ENCODE results near the gene SART1.
A peak's percentile ranks its signal among the peaks of the same experiment; 100 is the strongest.
"Not testable (repeated sequence)": the region's sequence is repeated elsewhere in the genome, so short reads cannot be mapped to it uniquely, and the experiment has no call there.

SART1 gene

DNA sequence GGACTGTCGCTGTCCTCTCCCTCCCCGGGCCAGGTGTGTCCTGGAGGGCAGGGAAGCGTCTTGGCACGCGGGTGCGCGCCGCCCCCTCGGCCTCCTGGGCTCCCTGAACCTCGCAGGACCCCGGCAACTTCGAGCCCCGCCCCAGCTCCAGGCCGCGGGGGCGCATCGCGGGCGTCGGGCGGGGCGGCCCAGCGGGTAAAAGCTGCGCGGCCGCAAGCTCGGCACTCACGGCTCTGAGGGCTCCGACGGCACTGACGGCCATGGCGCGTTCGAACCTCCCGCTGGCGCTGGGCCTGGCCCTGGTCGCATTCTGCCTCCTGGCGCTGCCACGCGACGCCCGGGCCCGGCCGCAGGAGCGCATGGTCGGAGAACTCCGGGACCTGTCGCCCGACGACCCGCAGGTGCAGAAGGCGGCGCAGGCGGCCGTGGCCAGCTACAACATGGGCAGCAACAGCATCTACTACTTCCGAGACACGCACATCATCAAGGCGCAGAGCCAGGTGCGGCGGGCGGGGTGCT, 50.3 kb downstream of the SART1 start, which contains the start of gene CST6:
Gene CST6 (plus strand): TSS at position 224 of the 519 bp plus-strand sequence. CDS start 37 bp downstream, at position 261.
- no peaks in the 10 kb centered on the region for H3K27me3 Mint-ChIP-seq
- no peaks in the 10 kb centered on the region for H3K9me3 Mint-ChIP-seq
- H3K4me1 Mint-ChIP-seq: no peaks in the 10 kb centered on the region
- no peak for ATAC-seq
- no peaks in the 10 kb centered on the region for H3K36me3 Mint-ChIP-seq
- H3K27ac Mint-ChIP-seq: no peak within 1 kb of the TSS
- H3K4me3 Mint-ChIP-seq: no peak within 1 kb of the TSS

DNA sequence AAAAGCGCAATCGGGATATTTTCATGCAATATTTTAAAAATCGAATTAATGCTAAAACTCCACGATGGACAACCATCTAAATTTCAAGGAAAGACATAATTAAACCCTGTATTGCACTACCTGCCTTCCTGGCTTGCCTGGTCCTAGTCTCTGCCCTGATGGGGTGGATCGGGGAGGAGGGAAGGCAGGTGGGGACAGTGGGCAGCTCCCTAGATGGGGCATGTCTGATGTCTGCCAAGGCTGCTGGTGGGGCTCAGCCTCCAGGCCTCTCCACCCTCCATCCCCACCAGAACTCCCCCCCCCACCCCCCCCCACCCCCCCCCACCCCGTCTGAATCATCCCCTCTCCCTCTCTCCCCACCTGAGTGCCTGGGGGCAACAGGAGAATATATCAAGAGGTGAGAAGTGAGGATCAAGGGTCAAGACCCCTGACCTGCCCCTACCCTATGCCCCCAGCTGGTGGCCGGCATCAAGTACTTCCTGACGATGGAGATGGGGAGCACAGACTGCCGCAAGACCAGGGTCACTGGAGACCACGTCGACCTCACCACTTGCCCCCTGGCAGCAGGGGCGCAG, 50.9 kb downstream of the SART1 start:
- H3K27ac Mint-ChIP-seq: no peak overlapping the region
- H3K36me3 Mint-ChIP-seq: no peaks in the 10 kb centered on the region
- no peaks in the 10 kb centered on the region for H3K4me1 Mint-ChIP-seq
- no peaks in the 10 kb centered on the region for H3K27me3 Mint-ChIP-seq
- H3K9me3 Mint-ChIP-seq: no peaks in the 10 kb centered on the region
- no peak for ATAC-seq
- H3K4me3 Mint-ChIP-seq: no peak overlapping the region

DNA sequence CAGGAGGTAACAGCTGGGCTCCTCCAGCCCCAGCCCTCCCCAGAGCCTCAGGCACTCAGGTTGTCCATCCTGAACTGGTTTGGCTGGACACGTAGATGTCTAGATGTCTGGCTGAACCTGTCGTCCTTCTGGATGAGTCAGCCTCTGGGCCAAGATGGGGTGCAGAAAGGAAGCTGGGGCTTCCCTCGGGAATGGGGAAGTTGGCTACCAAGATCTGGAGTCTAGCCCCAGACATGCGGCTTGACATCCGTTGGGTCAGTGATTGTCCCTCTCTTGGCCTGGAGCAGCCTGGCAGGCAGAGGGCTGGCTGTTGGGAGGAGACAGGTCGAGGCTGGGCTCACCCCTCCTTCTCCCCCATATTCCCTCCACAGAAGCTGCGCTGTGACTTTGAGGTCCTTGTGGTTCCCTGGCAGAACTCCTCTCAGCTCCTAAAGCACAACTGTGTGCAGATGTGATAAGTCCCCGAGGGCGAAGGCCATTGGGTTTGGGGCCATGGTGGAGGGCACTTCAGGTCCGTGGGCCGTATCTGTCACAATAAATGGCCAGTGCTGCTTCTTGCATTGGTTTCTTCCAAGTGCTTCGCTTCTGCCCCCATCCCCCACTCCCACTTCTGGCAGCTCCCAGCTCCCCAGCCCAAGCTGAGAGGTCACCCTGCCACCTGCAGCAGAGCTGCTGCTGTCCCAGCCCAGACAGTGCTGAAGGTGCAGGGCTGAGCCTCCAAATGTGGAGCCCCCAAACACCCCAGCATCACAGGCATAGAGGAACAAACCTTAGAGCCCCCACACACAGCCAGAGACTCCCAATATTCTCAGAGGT, 51.6 kb downstream of the SART1 start:
- ATAC-seq: no peak
- no peaks in the 10 kb centered on the region for H3K27me3 Mint-ChIP-seq
- H3K27ac Mint-ChIP-seq: no peak overlapping the region
- no peaks in the 10 kb centered on the region for H3K4me1 Mint-ChIP-seq
- H3K4me3 Mint-ChIP-seq: no peak overlapping the region
- no peaks in the 10 kb centered on the region for H3K36me3 Mint-ChIP-seq
- H3K9me3 Mint-ChIP-seq: no peaks in the 10 kb centered on the region

DNA sequence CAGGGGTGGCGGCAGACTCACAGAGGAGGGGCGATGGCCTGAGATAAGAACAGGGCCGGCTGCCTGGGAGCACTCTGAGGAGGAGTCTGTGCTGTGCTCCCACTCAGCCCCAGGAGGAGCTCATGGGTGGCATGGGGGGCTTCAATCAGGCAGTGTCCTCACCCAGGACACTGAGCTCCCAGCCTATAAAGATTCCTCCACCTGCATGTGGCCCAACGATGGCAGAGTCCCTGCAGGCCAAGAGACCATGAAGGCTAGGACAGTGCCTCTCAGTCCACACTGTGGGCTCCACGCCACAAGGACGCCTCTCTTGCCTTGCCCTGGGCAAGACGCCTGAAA, 52.2 kb downstream of the SART1 start:
- Mint-ChIP-seq H3K4me1 (no peaks in the 10 kb centered on the region), H3K36me3 (no peaks in the 10 kb centered on the region), H3K27me3 (no peaks in the 10 kb centered on the region), H3K4me3 (no peak overlapping the region), H3K27ac (no peak overlapping the region), H3K9me3 (no peaks in the 10 kb centered on the region)
- no peak for ATAC-seq

DNA sequence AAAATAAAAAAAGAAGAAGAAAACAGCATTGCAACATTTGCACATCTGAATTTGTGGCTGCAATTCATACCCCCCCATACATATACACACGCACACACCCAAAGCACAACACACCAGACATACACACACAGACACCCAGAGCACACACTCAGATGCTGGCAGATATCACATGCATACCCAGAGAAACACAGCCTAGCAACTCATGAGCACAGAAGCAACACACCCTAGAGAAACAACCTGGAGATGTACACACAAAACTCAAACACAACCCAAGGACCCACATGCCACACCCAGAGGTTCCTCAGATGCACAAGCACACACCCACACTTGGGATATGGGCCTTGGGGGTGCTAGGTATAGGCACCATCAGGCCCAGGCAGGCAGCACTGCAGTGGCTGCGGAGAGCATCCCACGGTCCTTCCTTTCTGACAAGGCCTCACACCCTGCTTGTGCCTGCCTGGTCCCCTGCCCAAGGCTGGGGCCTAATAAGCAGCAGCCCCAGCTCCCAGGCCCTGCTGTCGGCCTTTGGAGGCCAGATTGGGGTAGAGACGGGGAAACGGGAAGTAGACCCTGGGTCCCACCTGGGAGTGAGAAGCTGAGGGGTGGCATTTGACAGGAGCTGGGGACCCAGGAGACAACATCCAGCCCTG, 53.4 kb downstream of the SART1 start:
- Mint-ChIP-seq H3K4me3 (no peak overlapping the region), H3K9me3 (no peaks in the 10 kb centered on the region), H3K36me3 (no peaks in the 10 kb centered on the region), H3K4me1 (no peaks in the 10 kb centered on the region), H3K27me3 (no peaks in the 10 kb centered on the region), H3K27ac (no peak overlapping the region)
- no peak for ATAC-seq

DNA sequence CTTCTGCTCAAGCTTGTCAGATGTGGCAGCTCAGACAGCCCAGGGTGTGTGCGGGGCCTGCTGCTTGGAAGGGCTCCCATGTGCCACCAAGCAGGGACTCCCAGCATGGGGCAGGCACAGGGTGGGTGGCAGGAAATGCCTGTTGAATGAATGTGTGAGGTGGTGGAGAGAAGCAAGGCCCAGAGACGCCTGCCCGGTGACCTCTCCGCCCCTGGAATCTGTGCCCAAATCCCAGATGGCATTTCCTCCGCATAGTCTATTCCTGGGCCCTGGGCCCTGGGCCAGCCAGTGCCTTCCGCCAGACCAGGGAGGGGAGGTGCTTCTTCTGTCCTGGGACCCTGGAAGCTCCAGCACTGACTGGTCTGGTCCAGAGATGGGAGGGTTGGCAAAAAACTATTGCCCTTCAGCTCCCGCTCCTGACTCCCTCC, 53.9 kb downstream of the SART1 start:
- no peak overlapping the region for H3K27ac Mint-ChIP-seq

GRCh38 chr11:66015936-66016792, 54.6 kb downstream of the SART1 start:
- Mint-ChIP-seq H3K27me3 (no peaks in the 10 kb centered on the region), H3K27ac (no peak overlapping the region), H3K4me1 (peaks cover 9% of the 10 kb centered on the region), H3K36me3 (no peaks in the 10 kb centered on the region), H3K9me3 (no peaks in the 10 kb centered on the region), H3K4me3 (no peak overlapping the region)
- ATAC-seq: no peak

More for the DNA sequence above, 53.9 kb downstream of the SART1 start:
- Mint-ChIP-seq H3K36me3 (no peaks in the 10 kb centered on the region), H3K4me3 (no peak overlapping the region), H3K4me1 (peaks cover 5% of the 10 kb centered on the region), H3K27me3 (no peaks in the 10 kb centered on the region), H3K9me3 (no peaks in the 10 kb centered on the region)
- ATAC-seq: no peak

- H3K4me1 Mint-ChIP-seq: peaks cover 11% of the 10 kb centered on the region
- no peaks in the 10 kb centered on the region for H3K36me3 Mint-ChIP-seq
Measured at GRCh38 chr11:66016793-66017177, 55.3 kb downstream of the SART1 start.

DNA sequence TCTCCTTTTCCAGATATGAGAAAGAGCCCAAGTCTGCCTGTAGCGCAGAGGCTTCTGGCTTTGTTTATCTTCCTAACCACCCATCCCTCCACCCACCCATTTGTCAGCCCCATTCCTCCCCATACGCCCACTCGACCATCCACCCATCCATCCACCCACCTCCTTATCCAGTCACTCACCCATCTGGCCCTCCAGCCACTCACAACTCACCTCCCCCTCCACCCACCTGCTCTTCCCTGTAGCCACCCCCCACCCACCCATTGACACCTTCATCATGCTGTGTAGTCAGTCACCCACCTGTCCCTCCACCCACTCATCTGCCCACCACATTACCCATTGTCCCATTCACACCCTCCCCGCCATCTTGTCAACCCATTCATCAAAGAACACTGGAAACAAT, 55.8 kb downstream of the SART1 start:
- peaks cover 12% of the 10 kb centered on the region for H3K4me1 Mint-ChIP-seq
- no peak overlapping the region for H3K27ac Mint-ChIP-seq
- H3K4me3 Mint-ChIP-seq: no peak overlapping the region
- no peak for ATAC-seq
- H3K27me3 Mint-ChIP-seq: peaks cover 2% of the 10 kb centered on the region
- no peaks in the 10 kb centered on the region for H3K9me3 Mint-ChIP-seq
- no peaks in the 10 kb centered on the region for H3K36me3 Mint-ChIP-seq

More at GRCh38 chr11:66016793-66017177, 55.3 kb downstream of the SART1 start:
- Mint-ChIP-seq H3K4me3 (no peak overlapping the region), H3K27ac (no peak overlapping the region), H3K27me3 (no peaks in the 10 kb centered on the region), H3K9me3 (no peaks in the 10 kb centered on the region)
- ATAC-seq: no peak

DNA sequence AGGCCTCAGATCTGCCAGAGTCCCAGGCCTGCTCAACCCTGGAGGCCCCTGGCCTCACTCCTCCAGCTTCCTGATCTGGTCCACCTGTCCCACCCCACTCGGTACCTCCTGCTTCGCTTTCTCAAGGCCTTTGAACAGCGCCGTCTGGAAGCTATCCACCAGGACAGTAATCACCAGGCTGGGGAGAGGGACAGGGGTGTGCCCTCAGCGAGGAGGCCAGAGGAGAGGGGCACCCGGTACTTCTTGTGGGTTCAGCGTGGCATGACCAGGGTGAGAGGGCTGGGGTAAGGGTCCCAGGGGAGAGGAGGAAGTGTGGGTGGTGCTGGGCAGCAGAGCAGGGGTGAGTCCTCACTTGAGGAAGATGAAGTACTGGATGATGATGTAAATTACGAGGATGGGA, 58.7 kb downstream of the SART1 start:
- Mint-ChIP-seq H3K4me1 (peaks cover 17% of the 10 kb centered on the region), H3K27ac (no peak overlapping the region), H3K9me3 (no peaks in the 10 kb centered on the region), H3K27me3 (peaks cover 10% of the 10 kb centered on the region), H3K36me3 (no peaks in the 10 kb centered on the region), H3K4me3 (no peak overlapping the region)
- ATAC-seq: no peak

DNA sequence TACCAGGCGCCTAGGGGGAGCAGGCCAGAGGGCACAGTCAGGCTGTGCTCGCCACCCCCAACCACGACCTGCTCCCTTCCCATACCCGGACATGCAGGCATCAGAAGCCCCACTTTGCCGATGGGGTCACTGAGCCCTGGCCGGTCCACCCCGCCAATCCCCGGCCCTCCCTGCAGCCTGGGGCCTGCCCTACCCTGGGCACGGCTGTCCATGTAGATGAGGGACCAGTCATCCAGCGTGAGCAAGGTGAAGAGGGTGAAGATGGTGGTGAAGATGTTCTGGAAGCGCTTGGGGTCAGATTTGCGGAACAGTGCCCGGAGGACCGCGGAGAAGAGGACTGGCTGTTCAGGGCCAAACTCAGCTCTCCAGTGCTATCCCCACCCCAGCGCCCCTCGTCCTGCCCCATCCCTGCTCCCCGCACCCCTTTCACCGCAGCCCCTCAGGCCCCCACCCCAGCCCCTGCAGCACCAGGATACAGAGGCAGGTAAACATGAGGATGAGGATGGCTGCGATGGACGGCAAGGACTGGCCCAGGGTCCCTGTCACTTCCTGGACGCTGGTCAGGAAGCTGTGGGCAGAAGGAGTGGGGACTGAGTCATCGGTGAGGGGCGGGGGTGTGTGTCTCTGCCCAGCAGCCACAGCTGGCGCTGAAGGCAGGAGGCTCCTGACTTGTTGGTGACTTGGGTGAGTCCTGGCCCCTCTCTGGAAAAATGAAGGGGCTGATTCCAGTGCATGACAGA, 59.3 kb downstream of the SART1 start:
- Mint-ChIP-seq H3K9me3 (no peaks in the 10 kb centered on the region), H3K36me3 (no peaks in the 10 kb centered on the region), H3K27ac (no peak overlapping the region), H3K4me1 (peaks cover 17% of the 10 kb centered on the region), H3K4me3 (no peak overlapping the region), H3K27me3 (peaks cover 15% of the 10 kb centered on the region)
- no peak for ATAC-seq

GRCh38 chr11:66022401-66023185, 61.1 kb downstream of the SART1 start:
- H3K36me3 Mint-ChIP-seq: no peaks in the 10 kb centered on the region

GRCh38 chr11:66023186-66023440, 61.6 kb downstream of the SART1 start:
- Mint-ChIP-seq H3K27me3 (peaks cover 20% of the 10 kb centered on the region), H3K4me1 (peaks cover 17% of the 10 kb centered on the region)
- H3K27ac Mint-ChIP-seq, H3K36me3 Mint-ChIP-seq, H3K4me3 Mint-ChIP-seq, ATAC-seq, H3K9me3 Mint-ChIP-seq: not testable (repeated sequence)

More at GRCh38 chr11:66022401-66023185, 61.1 kb downstream of the SART1 start:
- Mint-ChIP-seq H3K4me3 (peak overlapping the region; percentile 35), H3K9me3 (no peaks in the 10 kb centered on the region), H3K27me3 (peaks cover 20% of the 10 kb centered on the region), H3K4me1 (peaks cover 17% of the 10 kb centered on the region), H3K27ac (peak overlapping the region; percentile 18)
- peak; percentile 77 for ATAC-seq

DNA sequence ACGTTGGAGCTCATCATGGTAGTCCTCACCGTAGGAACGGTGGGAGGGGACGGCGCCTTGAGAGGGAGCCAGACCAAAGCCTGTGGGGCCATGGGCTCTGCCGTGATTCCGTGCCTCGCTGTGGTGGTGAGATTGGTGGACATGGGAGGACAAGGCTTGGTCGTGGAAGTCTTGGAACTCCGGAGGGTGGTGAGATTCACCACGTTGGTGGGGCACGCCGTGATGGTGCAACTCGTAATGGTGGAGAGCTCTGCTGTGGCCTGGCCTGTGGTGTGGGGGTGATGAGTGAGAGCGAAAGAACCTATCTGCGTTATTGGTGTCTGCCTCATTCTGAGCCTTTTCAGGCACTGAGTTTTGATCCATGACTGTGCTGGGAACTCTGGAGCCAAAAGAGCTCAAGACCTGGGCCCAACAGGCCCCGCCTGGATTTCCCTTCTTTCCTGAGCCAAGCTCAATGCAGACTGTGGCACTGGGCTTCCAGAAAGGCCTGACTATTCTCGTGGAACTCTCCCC, 64.5 kb downstream of the SART1 start, which contains the start of gene CATSPER1:
Gene CATSPER1 (minus strand): TSS at position 463 of the 513 bp plus-strand sequence. CDS start 100 bp downstream, at position 363.
- peaks cover 20% of the 10 kb centered on the region for H3K27me3 Mint-ChIP-seq
- no peak within 1 kb of the TSS for H3K27ac Mint-ChIP-seq
- H3K4me1 Mint-ChIP-seq: peaks cover 9% of the 10 kb centered on the region

More for the DNA sequence above, 64.5 kb downstream of the SART1 start, which contains the start of gene CATSPER1:
- Mint-ChIP-seq H3K9me3 (no peaks in the 10 kb centered on the region), H3K4me3 (no peak within 1 kb of the TSS), H3K36me3 (no peaks in the 10 kb centered on the region)
- ATAC-seq: no peak

Measured in stimulated activated memory B cell treated with anti-CD40 and anti-IgM and Interleukin-4, amounts not matched to agents 10 μg/mL and 1 μg/mL and 100 μg/mL, for 72 hours (primary cell).